Karpas-422 (cell line): ENCODE measurements around the gene TEX35. TPM values are rescaled to one million over a fixed set of nuclear protein-coding genes. Genes with fewer than 3 reads are reported as not detected.
A peak's percentile ranks its signal among the peaks of the same experiment; 100 is the strongest.
"Not testable (repeated sequence)": the region's sequence is repeated elsewhere in the genome, so short reads cannot be mapped to it uniquely, and the experiment has no call there.

Source experiments
- DNase-seq: peaks from one replicate; pipeline ENCODE4 v3.0.0-alpha.2; 2015
- H2AFZ ChIP-seq: fragments of 200-600 bp; sonication (generic); 2 replicates; pipeline ENCODE4 v1.6.1; 2014; ENCODE audit warnings: antibody characterized with exemption, low read length, mixed read lengths
- H3K27ac ChIP-seq: fragments of 200-600 bp; sonication (generic); 2 replicates; pipeline ENCODE4 v1.5.1; 2014; ENCODE audit warnings: mild to moderate bottlenecking, low read length, moderate library complexity
- H3K27me3 ChIP-seq: fragments of 200-600 bp; sonication (generic); 2 replicates; pipeline ENCODE4 v1.6.1; 2014; ENCODE audit warnings: low read length, mixed read lengths
- H3K36me3 ChIP-seq: fragments of 200-600 bp; sonication (generic); 2 replicates; pipeline ENCODE4 v1.6.1; 2014; ENCODE audit warnings: low read length, mixed read lengths; ENCODE audit not compliant: insufficient read depth
- H3K4me1 ChIP-seq: fragments of 200-600 bp; sonication (generic); 2 replicates; pipeline ENCODE4 v1.6.1; 2014; ENCODE audit warnings: mild to moderate bottlenecking, low read length, mixed read lengths
- H3K4me2 ChIP-seq: fragments of 200-600 bp; sonication (generic); 2 replicates; pipeline ENCODE4 v1.6.1; 2014; ENCODE audit warnings: low read length, low read depth, mild to moderate bottlenecking; ENCODE audit not compliant: poor library complexity, severe bottlenecking
- H3K4me3 ChIP-seq: fragments of 200-600 bp; sonication (generic); 2 replicates; pipeline ENCODE4 v1.5.1; 2014; ENCODE audit warnings: mild to moderate bottlenecking, antibody characterized with exemption, low read length, mixed read lengths
- H3K79me2 ChIP-seq: fragments of 200-600 bp; sonication (generic); 2 replicates; pipeline ENCODE4 v1.6.1; 2014; ENCODE audit warnings: mild to moderate bottlenecking, low read length, mixed read lengths
- H3K9ac ChIP-seq: fragments of 200-600 bp; sonication (generic); 2 replicates; pipeline ENCODE4 v1.6.0; 2014; ENCODE audit warnings: low read length
- H3K9me2 ChIP-seq: fragments of 200-600 bp; sonication (generic), shearing (Covaris generic); replicated peaks from 2 replicates; pipeline ENCODE4 v1.6.0; 2014; ENCODE audit warnings: mild to moderate bottlenecking, low read length, moderate library complexity; ENCODE audit not compliant: insufficient read depth
- H3K9me3 ChIP-seq: fragments of 300-700, 200-600 bp; sonication (generic); 2 replicates; pipeline ENCODE4 v1.6.1; 2014; ENCODE audit warnings: low read length, mixed read lengths
- H4K20me1 ChIP-seq: fragments of 200-600 bp; sonication (generic); 2 replicates; pipeline ENCODE4 v1.6.1; 2014; ENCODE audit warnings: mild to moderate bottlenecking, antibody characterized with exemption, low read length, low read depth; ENCODE audit not compliant: insufficient read depth
- total RNA-seq: library from RNA; depleted of rRNA; stranded (reverse); fragments of >200 nt; shearing (Covaris generic); gene quantifications from 2 replicates; pipeline ENCODE4 v1.2.3, GENCODE V29; 2014; ENCODE audit warnings: low replicate concordance

The TEX35 gene
- total RNA-seq, 1 experiment from 2014 or later, result 0.26 TPM

- H3K27me3 ChIP-seq, H3K4me3 ChIP-seq, H3K27ac ChIP-seq, H2AFZ ChIP-seq, DNase-seq, H3K4me2 ChIP-seq, H3K4me1 ChIP-seq, H3K79me2 ChIP-seq, H3K9ac ChIP-seq, H4K20me1 ChIP-seq, H3K9me2 ChIP-seq: not testable (repeated sequence)
- peaks cover 21% of the 10 kb centered on the region for H3K36me3 ChIP-seq
- H3K9me3 ChIP-seq, result peaks cover 11% of the 10 kb centered on the region; the same call in 1 of the 2 replicates
Observed at GRCh38 chr1:178554351-178554750, 41.4 kb downstream of the TEX35 start.

DNA sequence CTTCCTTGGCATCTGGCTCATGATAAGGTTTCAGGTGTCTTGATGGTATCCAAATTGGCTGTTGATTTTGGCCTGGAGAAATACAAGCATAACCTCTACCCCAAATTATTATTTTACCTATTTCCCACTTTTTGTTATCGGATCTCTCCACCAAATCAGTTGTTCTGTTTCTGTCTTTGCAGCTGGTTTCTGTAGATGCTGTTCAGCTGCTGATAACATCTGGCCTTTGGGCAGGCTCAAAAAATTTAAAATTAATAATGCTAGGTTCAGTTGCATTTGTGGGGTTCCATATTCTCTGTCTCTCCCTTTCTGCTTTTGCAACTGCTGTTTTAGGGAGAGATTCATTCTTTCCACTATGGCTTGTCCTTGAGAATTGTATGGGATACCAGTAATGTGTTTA lies 42.7 kb downstream of the TEX35 start:
- peaks cover 11% of the 10 kb centered on the region; the same call in 1 of the 2 replicates for H3K9me3 ChIP-seq
- H3K4me2 ChIP-seq, H3K9me2 ChIP-seq, H3K4me1 ChIP-seq, H3K27ac ChIP-seq, H3K4me3 ChIP-seq, H3K9ac ChIP-seq, H4K20me1 ChIP-seq, DNase-seq, H3K36me3 ChIP-seq, H3K27me3 ChIP-seq, H3K79me2 ChIP-seq, H2AFZ ChIP-seq: not testable (repeated sequence)

DNA sequence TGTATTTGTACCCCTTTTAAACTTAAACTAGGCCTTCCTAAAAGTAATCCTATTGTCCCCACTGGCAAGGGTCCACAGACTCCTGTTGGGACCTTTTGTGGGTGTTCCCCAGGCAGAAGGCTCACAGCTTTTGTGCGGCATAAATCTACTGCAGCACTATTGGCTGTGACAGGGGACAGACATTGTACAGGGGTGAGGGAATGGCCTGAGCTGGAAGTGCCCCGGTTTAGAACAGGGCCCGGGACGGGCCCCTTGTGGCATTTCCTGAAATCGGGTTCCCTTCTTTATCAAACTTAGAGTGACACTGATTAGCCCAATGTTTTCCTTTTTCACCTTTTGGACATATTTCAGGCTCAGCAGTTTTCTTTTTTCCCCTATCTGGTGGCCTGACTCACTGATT lies 45.9 kb downstream of the TEX35 start:
- H4K20me1 ChIP-seq, DNase-seq, H2AFZ ChIP-seq, H3K79me2 ChIP-seq, H3K9me2 ChIP-seq, H3K27me3 ChIP-seq, H3K9ac ChIP-seq, H3K27ac ChIP-seq, H3K4me3 ChIP-seq, H3K36me3 ChIP-seq, H3K9me3 ChIP-seq, H3K4me2 ChIP-seq: not testable (repeated sequence)
- H3K4me1 ChIP-seq, result peaks cover 12% of the 10 kb centered on the region

DNA sequence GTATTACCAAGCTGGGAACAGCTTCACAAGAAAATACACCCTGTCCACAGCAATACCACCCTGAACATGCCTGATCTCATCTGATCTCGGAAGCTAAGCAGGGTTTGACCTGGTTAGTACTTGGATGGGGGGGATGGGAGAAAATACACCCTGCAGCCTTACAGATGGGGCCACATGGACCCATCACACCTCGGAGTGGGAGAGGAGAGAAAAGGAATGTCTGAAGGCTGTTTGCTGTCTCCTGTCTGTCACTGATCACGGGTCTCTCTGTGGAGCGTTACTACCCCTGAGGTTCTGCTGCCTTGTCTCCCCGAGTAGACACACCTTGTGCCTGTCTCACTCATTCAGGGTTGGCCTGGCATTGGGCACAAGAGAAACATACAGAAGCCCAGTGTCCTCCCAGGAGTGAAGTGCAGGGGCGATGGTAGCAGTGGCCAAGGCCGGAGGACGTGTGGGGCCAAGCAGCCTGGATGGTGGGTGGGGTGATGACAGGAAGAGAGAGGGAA lies 48.0 kb downstream of the TEX35 start:
- H4K20me1 ChIP-seq, result no peaks in the 10 kb centered on the region
- no peaks in the 10 kb centered on the region for H3K79me2 ChIP-seq
- H3K9me2 ChIP-seq, result no peaks in the 10 kb centered on the region
- no peak overlapping the region for H3K4me2 ChIP-seq
- peak overlapping the region; percentile 40 for H3K27ac ChIP-seq
- H2AFZ ChIP-seq, result no peak overlapping the region
- peaks cover 24% of the 10 kb centered on the region for H3K4me1 ChIP-seq
- no peaks in the 10 kb centered on the region for H3K27me3 ChIP-seq
- H3K36me3 ChIP-seq, result no peaks in the 10 kb centered on the region
- no peaks in the 10 kb centered on the region for H3K9me3 ChIP-seq
- no peak overlapping the region for H3K9ac ChIP-seq
- DNase-seq, result no peak
- no peak overlapping the region for H3K4me3 ChIP-seq

DNA sequence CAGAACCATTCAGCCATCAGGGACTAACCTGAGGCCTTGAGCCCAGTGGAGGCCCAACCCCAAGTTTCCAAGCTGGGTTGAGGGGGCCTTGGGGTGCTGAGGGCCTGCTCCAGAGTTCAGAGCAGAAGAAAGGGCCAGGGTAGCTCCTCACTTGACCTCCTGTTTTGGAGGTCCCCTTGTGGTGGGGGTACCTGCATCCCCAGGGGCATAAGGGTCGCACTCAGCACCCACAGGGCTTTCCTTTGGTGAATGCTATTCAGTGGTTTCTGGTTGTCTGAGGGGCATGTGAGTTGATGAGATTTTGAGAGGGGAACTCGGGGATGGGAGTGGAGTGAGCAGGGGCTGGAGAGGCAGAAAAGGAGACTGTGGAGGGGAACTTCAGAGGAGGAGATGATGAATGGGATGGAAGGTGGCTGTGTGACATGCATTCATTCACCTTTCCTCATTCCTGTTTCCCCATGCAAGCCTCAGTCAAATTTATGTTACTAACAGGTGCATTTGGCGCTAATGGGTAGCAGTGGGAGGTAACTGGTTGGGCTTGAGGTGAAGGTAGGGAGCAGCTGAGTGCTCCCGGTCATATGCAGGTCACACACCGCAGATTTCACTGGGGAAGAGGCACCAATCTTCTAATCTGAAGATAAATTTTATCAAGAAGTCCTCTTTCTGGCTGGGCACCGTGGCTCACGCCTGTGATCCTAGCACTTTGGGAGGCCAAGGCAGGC lies 50.4 kb downstream of the TEX35 start:
- H3K9me2 ChIP-seq, result no peaks in the 10 kb centered on the region
- peaks cover 34% of the 10 kb centered on the region for H3K4me1 ChIP-seq
- H3K79me2 ChIP-seq, result peaks cover 4% of the 10 kb centered on the region; the same call in 1 of the 2 replicates
- H3K36me3 ChIP-seq, result no peaks in the 10 kb centered on the region; the same call in 1 of the 2 replicates
- no peaks in the 10 kb centered on the region for H3K27me3 ChIP-seq
- no peak overlapping the region for H3K4me3 ChIP-seq
- H3K27ac ChIP-seq, result peak overlapping the region; percentile 52; the same call in 1 of the 2 replicates
- no peak overlapping the region for H3K9ac ChIP-seq
- DNase-seq, result no peak
- H4K20me1 ChIP-seq, result no peaks in the 10 kb centered on the region
- no peak overlapping the region for H2AFZ ChIP-seq
- H3K9me3 ChIP-seq, result no peaks in the 10 kb centered on the region
- H3K4me2 ChIP-seq, result no peak overlapping the region

GRCh38 chr1:178564086-178564782 lies 51.3 kb downstream of the TEX35 start:
- Histone ChIP-seq H3K79me2 (peaks cover 4% of the 10 kb centered on the region; the same call in 1 of the 2 replicates), H3K27me3 (no peaks in the 10 kb centered on the region), H3K4me3 (no peak overlapping the region), H3K4me2 (no peak overlapping the region), H3K9ac (peak overlapping the region; percentile 27; the same call in 1 of the 2 replicates), H3K9me2 (no peaks in the 10 kb centered on the region), H3K36me3 (no peaks in the 10 kb centered on the region; the same call in 1 of the 2 replicates), H3K9me3 (no peaks in the 10 kb centered on the region), H3K27ac (peak overlapping the region; percentile 72), H3K4me1 (peaks cover 34% of the 10 kb centered on the region), H2AFZ (no peak overlapping the region), H4K20me1 (no peaks in the 10 kb centered on the region)
- DNase-seq, result no peak

- peak overlapping the region; percentile 72 for H3K27ac ChIP-seq
- H3K9me2 ChIP-seq, result no peaks in the 10 kb centered on the region
- no peak overlapping the region for H3K4me2 ChIP-seq
Observed at GRCh38 chr1:178564783-178565180, 51.9 kb downstream of the TEX35 start.

DNA sequence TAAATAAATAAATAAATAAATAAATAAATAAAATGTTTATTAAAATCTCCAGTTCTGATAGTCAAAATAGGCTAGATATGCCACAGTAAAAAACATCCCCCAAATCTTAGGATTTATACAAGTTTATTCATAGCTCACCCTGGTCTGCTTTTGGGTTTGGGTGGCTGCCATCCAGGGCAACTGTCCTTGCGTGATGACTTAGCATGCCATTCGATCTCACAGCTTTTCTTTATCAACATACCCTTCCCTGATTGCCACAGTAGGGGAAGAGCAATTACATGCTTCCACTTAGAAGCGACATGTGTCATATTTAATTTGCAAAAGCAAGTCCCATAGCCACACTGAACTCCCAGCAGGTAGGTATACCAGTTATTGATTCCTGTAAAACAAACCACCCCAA lies 52.7 kb downstream of the TEX35 start:
- Histone ChIP-seq H3K79me2 (peaks cover 7% of the 10 kb centered on the region; the same call in 1 of the 2 replicates), H3K36me3 (no peaks in the 10 kb centered on the region; the same call in 1 of the 2 replicates), H3K4me2 (no peak overlapping the region), H3K4me1 (peaks cover 34% of the 10 kb centered on the region), H3K9me3 (no peaks in the 10 kb centered on the region), H4K20me1 (no peaks in the 10 kb centered on the region), H3K4me3 (no peak overlapping the region), H2AFZ (no peak overlapping the region), H3K9ac (no peak overlapping the region), H3K9me2 (no peaks in the 10 kb centered on the region), H3K27me3 (no peaks in the 10 kb centered on the region), H3K27ac (no peak overlapping the region)
- no peak for DNase-seq

More at GRCh38 chr1:178564783-178565180, 51.9 kb downstream of the TEX35 start:
- Histone ChIP-seq H3K79me2 (peaks cover 6% of the 10 kb centered on the region; the same call in 1 of the 2 replicates), H2AFZ (no peak overlapping the region), H4K20me1 (no peaks in the 10 kb centered on the region), H3K9ac (no peak overlapping the region), H3K27me3 (no peaks in the 10 kb centered on the region), H3K4me1 (peaks cover 34% of the 10 kb centered on the region), H3K4me3 (no peak overlapping the region), H3K9me3 (no peaks in the 10 kb centered on the region), H3K36me3 (no peaks in the 10 kb centered on the region; the same call in 1 of the 2 replicates)
- DNase-seq, result no peak
